ENCODE measurements around the gene ATP8B4.
"Not testable (repeated sequence)": the region's sequence is repeated elsewhere in the genome, so short reads cannot be mapped to it uniquely, and the experiment has no call there.

ATP8B4 gene

GRCh38 chr15:50162969-50163718, 44.1 kb upstream of the ATP8B4 start:
- DNase-seq (ENCODE audit: low read depth): peak; percentile 37
- no peak overlapping the region for H3K4me3 ChIP-seq (ENCODE audit: low read depth, low read length)
- TF ChIP-seq, protein P1, sequence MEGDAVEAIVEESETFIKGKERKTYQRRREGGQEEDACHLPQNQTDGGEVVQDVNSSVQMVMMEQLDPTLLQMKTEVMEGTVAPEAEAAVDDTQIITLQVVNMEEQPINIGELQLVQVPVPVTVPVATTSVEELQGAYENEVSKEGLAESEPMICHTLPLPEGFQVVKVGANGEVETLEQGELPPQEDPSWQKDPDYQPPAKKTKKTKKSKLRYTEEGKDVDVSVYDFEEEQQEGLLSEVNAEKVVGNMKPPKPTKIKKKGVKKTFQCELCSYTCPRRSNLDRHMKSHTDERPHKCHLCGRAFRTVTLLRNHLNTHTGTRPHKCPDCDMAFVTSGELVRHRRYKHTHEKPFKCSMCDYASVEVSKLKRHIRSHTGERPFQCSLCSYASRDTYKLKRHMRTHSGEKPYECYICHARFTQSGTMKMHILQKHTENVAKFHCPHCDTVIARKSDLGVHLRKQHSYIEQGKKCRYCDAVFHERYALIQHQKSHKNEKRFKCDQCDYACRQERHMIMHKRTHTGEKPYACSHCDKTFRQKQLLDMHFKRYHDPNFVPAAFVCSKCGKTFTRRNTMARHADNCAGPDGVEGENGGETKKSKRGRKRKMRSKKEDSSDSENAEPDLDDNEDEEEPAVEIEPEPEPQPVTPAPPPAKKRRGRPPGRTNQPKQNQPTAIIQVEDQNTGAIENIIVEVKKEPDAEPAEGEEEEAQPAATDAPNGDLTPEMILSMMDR (IDR thresholded peaks at IDR 0.05; ENCODE audit: insufficient read depth, low read depth, low read length, missing control alignments): no peak

GRCh38 chr15:50158236-50158635, 39.2 kb upstream of the ATP8B4 start:
- not testable (repeated sequence) for DNase-seq (ENCODE audit: low read depth)

DNA sequence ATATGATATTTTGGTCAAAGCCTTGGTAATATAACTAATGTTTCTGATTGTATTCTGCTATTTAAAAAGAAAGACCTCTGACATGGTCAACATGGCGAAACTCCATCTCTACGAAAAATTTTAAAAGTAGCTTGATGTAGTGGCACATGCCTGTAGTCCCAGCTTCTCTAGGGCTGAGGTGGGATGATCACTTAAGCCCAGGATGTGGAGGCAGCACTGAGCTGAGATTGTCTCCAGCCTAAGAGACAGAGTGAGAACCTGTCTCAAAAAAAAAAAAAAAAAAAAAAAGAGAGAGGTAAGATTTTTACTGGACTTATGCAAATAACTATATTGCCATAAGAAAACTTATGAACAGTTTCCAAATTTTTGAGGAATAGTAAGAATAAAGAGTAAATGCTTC, 32.4 kb upstream of the ATP8B4 start:
- TF ChIP-seq, protein P1 (IDR thresholded peaks at IDR 0.05; ENCODE audit: insufficient read depth, low read depth, low read length, missing control alignments): no peak

More at GRCh38 chr15:50158236-50158635, 39.2 kb upstream of the ATP8B4 start:
- H3K4me3 ChIP-seq (ENCODE audit: low read depth, low read length): not testable (repeated sequence)

DNA sequence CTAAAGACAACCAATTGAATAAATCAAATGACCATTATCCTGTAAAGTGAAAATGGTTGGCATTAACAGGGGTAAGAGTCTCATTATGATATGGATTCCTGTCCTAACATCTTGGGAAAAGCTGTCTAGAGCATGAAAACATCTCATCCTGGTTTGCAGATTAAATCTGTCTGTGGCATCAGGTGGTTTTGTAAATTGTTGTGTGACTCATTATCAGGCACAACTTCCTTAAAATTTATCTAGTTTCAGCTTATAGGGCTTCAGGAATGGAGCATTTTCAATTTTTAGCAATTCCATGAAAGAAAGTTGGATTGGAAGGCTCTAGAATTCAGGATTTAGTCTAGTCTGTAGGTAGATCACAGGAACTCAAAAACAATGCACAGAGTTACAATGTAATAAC, 31.8 kb upstream of the ATP8B4 start:
- TF ChIP-seq, protein P1 (IDR thresholded peaks at IDR 0.05; ENCODE audit: insufficient read depth, low read depth, low read length, missing control alignments): no peak
- H3K4me3 ChIP-seq (ENCODE audit: low read depth, low read length): no peak overlapping the region
- no peak for DNase-seq (ENCODE audit: low read depth)

More for the DNA sequence above, 32.4 kb upstream of the ATP8B4 start:
- H3K4me3 ChIP-seq (ENCODE audit: low read depth, low read length): no peak overlapping the region
- DNase-seq (ENCODE audit: low read depth): no peak

DNA sequence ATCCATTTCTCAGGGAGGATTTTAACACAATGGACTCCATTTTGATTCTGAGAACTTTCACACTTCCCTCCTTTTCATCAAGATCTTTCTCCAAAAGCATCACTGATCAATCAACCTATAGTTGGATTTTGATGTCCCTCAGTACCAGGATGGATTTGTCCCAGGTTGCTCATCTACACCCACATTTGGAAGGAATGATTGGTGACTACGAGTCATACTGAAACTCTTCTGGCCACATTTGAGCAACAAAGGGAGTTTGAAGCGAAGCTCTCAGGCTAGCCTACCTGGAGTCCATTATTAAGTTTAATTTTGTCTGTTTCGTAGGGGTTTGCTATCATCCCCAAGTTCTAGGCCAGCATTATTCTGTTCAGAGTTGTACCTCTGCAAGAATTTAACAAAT, 31.3 kb upstream of the ATP8B4 start:
- DNase-seq (ENCODE audit: low read depth): peak; percentile 14
- H3K4me3 ChIP-seq (ENCODE audit: low read depth, low read length): no peak overlapping the region
- TF ChIP-seq, protein P1 (IDR thresholded peaks at IDR 0.05; ENCODE audit: insufficient read depth, low read depth, low read length, missing control alignments): no peak

DNA sequence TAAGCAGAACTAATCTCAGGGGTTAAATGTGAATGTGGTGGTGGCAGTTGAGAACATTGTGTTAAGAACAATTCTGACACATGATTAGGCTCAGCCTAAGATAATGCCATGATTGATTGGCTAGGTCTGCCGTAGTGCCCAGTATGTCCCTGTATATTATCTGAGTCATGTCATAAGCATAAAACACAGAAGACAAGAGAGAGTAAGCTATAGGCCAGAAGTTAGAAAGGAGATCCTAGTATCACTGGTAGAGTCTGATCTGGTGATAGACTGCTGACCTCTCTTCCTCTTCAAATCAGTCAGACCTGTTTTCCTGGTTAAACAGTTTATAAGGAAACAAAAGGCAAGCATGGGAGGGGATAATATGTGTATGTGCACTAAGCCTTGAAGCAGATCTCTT, 30.1 kb upstream of the ATP8B4 start:
- DNase-seq (ENCODE audit: low read depth): no peak

DNA sequence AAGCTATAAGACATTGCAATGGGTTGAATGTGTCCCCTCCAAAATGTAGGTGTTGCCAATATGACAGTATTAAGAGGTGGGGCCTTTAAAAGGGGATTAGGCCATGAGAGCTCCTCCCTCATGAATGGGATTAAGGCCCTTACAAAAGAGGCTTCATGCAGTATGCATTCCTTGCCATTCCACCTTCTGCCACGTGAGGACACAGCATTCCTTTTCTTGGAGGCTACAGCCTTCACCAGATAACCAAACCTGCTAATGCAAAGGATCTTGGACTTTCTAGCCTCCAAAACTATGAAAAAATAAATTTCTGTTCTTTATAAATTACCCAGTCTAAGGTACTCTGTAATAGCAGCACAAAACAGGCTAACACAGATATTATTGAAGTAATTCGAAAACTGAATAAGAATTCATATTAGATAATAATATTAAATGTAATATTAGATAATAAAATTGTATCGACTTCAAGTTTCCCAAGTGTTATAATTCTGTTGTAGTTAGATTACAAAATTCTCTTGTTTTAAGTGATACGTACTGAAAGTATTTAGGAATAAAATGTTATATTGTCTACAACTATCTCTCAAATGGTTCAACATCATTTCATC, 29.4 kb upstream of the ATP8B4 start:
- TF ChIP-seq, protein P1 (IDR thresholded peaks at IDR 0.05; ENCODE audit: insufficient read depth, low read depth, low read length, missing control alignments): peak; percentile 21
- no peak overlapping the region for H3K4me3 ChIP-seq (ENCODE audit: low read depth, low read length)
- peak; percentile 12 for DNase-seq (ENCODE audit: low read depth)

More for the DNA sequence above, 30.1 kb upstream of the ATP8B4 start:
- TF ChIP-seq, protein P1 (IDR thresholded peaks at IDR 0.05; ENCODE audit: insufficient read depth, low read depth, low read length, missing control alignments): no peak
- H3K4me3 ChIP-seq (ENCODE audit: low read depth, low read length): no peak overlapping the region
